Activated T-cell treated with anti-CD3 and anti-CD28 coated beads, Interleukin-2, amount 50 U/mL, for 24 hours (primary cell): Measurements from ENCODE around the gene TBCD.
A peak's percentile ranks its signal among the peaks of the same experiment; 100 is the strongest.

ENCODE experiments used
- DNase-seq: peaks from one replicate; pipeline ENCODE4 v3.0.0-alpha.2; 2020
- H3K27ac Mint-ChIP-seq: 2 replicates; pipeline ENCODE4 v1.8.0; 2020; ENCODE audit warnings: mild to moderate bottlenecking, mixed read lengths
- H3K27me3 Mint-ChIP-seq: 2 replicates; pipeline ENCODE4 v1.8.0; 2020; ENCODE audit warnings: mixed read lengths
- H3K36me3 Mint-ChIP-seq: 2 replicates; pipeline ENCODE4 v1.8.0; 2020; ENCODE audit warnings: low read depth, mixed read lengths
- H3K4me1 Mint-ChIP-seq: 2 replicates; pipeline ENCODE4 v1.8.0; 2020; ENCODE audit warnings: low read depth, mixed read lengths
- H3K4me3 Mint-ChIP-seq: 2 replicates; pipeline ENCODE4 v1.8.0; 2020; ENCODE audit warnings: mild to moderate bottlenecking, moderate library complexity, mixed read lengths
- H3K9me3 Mint-ChIP-seq: 2 replicates; pipeline ENCODE4 v1.8.0; 2020; ENCODE audit warnings: mixed read lengths

The TBCD gene

GRCh38 chr17:82843904-82844680 lies 92.2 kb downstream of the TBCD start:
- Mint-ChIP-seq H3K27me3 (no peaks in the 10 kb centered on the region), H3K9me3 (no peaks in the 10 kb centered on the region), H3K4me3 (no peak overlapping the region), H3K27ac (peak overlapping the region; percentile 64), H3K36me3 (peaks cover 12% of the 10 kb centered on the region), H3K4me1 (peaks cover 14% of the 10 kb centered on the region)
- DNase-seq: no peak

GRCh38 chr17:82844796-82845162 lies 92.9 kb downstream of the TBCD start:
- Mint-ChIP-seq H3K9me3 (no peaks in the 10 kb centered on the region), H3K4me1 (peaks cover 18% of the 10 kb centered on the region), H3K4me3 (no peak overlapping the region), H3K27ac (no peak overlapping the region), H3K36me3 (peaks cover 16% of the 10 kb centered on the region), H3K27me3 (no peaks in the 10 kb centered on the region)
- DNase-seq: no peak

GRCh38 chr17:82845163-82845807 lies 93.4 kb downstream of the TBCD start:
- Mint-ChIP-seq H3K36me3 (peaks cover 16% of the 10 kb centered on the region), H3K27ac (peak overlapping the region; percentile 18), H3K9me3 (no peaks in the 10 kb centered on the region), H3K27me3 (no peaks in the 10 kb centered on the region), H3K4me1 (peaks cover 18% of the 10 kb centered on the region), H3K4me3 (no peak overlapping the region)
- no peak for DNase-seq

- no peak overlapping the region for H3K27ac Mint-ChIP-seq
- DNase-seq: no peak
- H3K4me1 Mint-ChIP-seq: peaks cover 18% of the 10 kb centered on the region
- no peaks in the 10 kb centered on the region for H3K9me3 Mint-ChIP-seq
- no peaks in the 10 kb centered on the region for H3K27me3 Mint-ChIP-seq
- no peak overlapping the region for H3K4me3 Mint-ChIP-seq
- H3K36me3 Mint-ChIP-seq: peaks cover 18% of the 10 kb centered on the region
Measured at GRCh38 chr17:82846061-82846691, 94.3 kb downstream of the TBCD start.

GRCh38 chr17:82848022-82848592 lies 96.2 kb downstream of the TBCD start:
- peaks cover 18% of the 10 kb centered on the region for H3K4me1 Mint-ChIP-seq
- H3K4me3 Mint-ChIP-seq: peak overlapping the region; percentile 50
- peaks cover 18% of the 10 kb centered on the region for H3K36me3 Mint-ChIP-seq
- no peaks in the 10 kb centered on the region for H3K27me3 Mint-ChIP-seq
- H3K9me3 Mint-ChIP-seq: no peaks in the 10 kb centered on the region
- peak overlapping the region; percentile 30 for H3K27ac Mint-ChIP-seq
- peak; percentile 43 for DNase-seq

- no peak overlapping the region for H3K4me3 Mint-ChIP-seq
- H3K27ac Mint-ChIP-seq: peak overlapping the region; percentile 22
- no peaks in the 10 kb centered on the region for H3K9me3 Mint-ChIP-seq
Measured at GRCh38 chr17:82849076-82849945, 97.4 kb downstream of the TBCD start.

GRCh38 chr17:82851381-82851780 lies 99.5 kb downstream of the TBCD start:
- DNase-seq: no peak
- H3K36me3 Mint-ChIP-seq: peaks cover 41% of the 10 kb centered on the region
- H3K4me1 Mint-ChIP-seq: peaks cover 10% of the 10 kb centered on the region
- no peaks in the 10 kb centered on the region for H3K27me3 Mint-ChIP-seq
- H3K4me3 Mint-ChIP-seq: no peak overlapping the region
- H3K27ac Mint-ChIP-seq: no peak overlapping the region
- no peaks in the 10 kb centered on the region for H3K9me3 Mint-ChIP-seq

More at GRCh38 chr17:82849076-82849945, 97.4 kb downstream of the TBCD start:
- Mint-ChIP-seq H3K4me1 (peaks cover 12% of the 10 kb centered on the region), H3K27me3 (no peaks in the 10 kb centered on the region), H3K36me3 (peaks cover 26% of the 10 kb centered on the region)
- DNase-seq: no peak

- Mint-ChIP-seq H3K36me3 (peaks cover 40% of the 10 kb centered on the region), H3K4me1 (peaks cover 14% of the 10 kb centered on the region), H3K27ac (no peak overlapping the region), H3K27me3 (no peaks in the 10 kb centered on the region), H3K9me3 (no peaks in the 10 kb centered on the region), H3K4me3 (no peak overlapping the region)
- DNase-seq: no peak
Measured at GRCh38 chr17:82854226-82854625, 102.4 kb downstream of the TBCD start.

- Mint-ChIP-seq H3K27me3 (no peaks in the 10 kb centered on the region), H3K36me3 (peaks cover 37% of the 10 kb centered on the region), H3K9me3 (no peaks in the 10 kb centered on the region), H3K27ac (no peak overlapping the region), H3K4me3 (no peak overlapping the region), H3K4me1 (peaks cover 33% of the 10 kb centered on the region)
- DNase-seq: no peak
Measured at GRCh38 chr17:82856361-82856760, 104.5 kb downstream of the TBCD start.

- H3K9me3 Mint-ChIP-seq: no peaks in the 10 kb centered on the region
- no peak for DNase-seq
- H3K27ac Mint-ChIP-seq: peak overlapping the region; percentile 94
- H3K4me1 Mint-ChIP-seq: peaks cover 52% of the 10 kb centered on the region
- no peaks in the 10 kb centered on the region for H3K27me3 Mint-ChIP-seq
- H3K4me3 Mint-ChIP-seq: peak overlapping the region; percentile 62
- peaks cover 40% of the 10 kb centered on the region for H3K36me3 Mint-ChIP-seq
Measured at GRCh38 chr17:82858376-82859126, 106.7 kb downstream of the TBCD start.

- H3K36me3 Mint-ChIP-seq: peaks cover 30% of the 10 kb centered on the region
- no peaks in the 10 kb centered on the region for H3K9me3 Mint-ChIP-seq
- peaks cover 62% of the 10 kb centered on the region for H3K4me1 Mint-ChIP-seq
- H3K27me3 Mint-ChIP-seq: no peaks in the 10 kb centered on the region
- peak; percentile 66 for DNase-seq
- H3K27ac Mint-ChIP-seq: peak overlapping the region; percentile 94
- H3K4me3 Mint-ChIP-seq: peak overlapping the region; percentile 62
Measured at GRCh38 chr17:82859431-82860403, 107.9 kb downstream of the TBCD start.

- no peak for DNase-seq
- Mint-ChIP-seq H3K36me3 (peaks cover 21% of the 10 kb centered on the region), H3K27me3 (no peaks in the 10 kb centered on the region), H3K4me3 (peak overlapping the region; percentile 62), H3K9me3 (no peaks in the 10 kb centered on the region), H3K4me1 (peaks cover 73% of the 10 kb centered on the region), H3K27ac (peak overlapping the region; percentile 94)
Measured at GRCh38 chr17:82860606-82861392, 108.9 kb downstream of the TBCD start.
